Measurements from ENCODE around the gene AGAP1. TPM values are rescaled to one million over a fixed set of nuclear protein-coding genes. Genes with fewer than 3 reads are reported as not detected.
A peak's percentile ranks its signal among the peaks of the same experiment; 100 is the strongest.

AGAP1 gene
- total and polyA plus RNA-seq, 8 donors = 5.0 to 27.6 (median 17.4) TPM

- Histone ChIP-seq H3K27ac (no peak overlapping the region), H3K36me3 (no peaks in the 10 kb centered on the region), H3K9me3 (no peaks in the 10 kb centered on the region), H3K4me3 (no peak overlapping the region), H3K4me1 (no peaks in the 10 kb centered on the region), H3K27me3 (no peaks in the 10 kb centered on the region)
- DNase-seq (no peak), FAIRE-seq (no peak), ATAC-seq (no peak)
- 94 to 96% methylated on average over 4 of the region's 4 CpGs for WGBS, 2 donors
- intact Hi-C loops (cut with DNase I) = no loop called here
- no peak for TF ChIP-seq CTCF (IDR thresholded peaks at IDR 0.05)
Measured at GRCh38 chr2:235955664-235956063, 461.8 kb downstream of the AGAP1 start.

- intact Hi-C loops (cut with DNase I) = no loop called here
- TF ChIP-seq CTCF (IDR thresholded peaks at IDR 0.05) = no peak
- ATAC-seq (no peak), DNase-seq (peak in 1 of 6 donors; percentile 14), FAIRE-seq (no peak)
- H3K27ac ChIP-seq = no peak overlapping the region
- no peaks in the 10 kb centered on the region for H3K4me1 ChIP-seq
- H3K4me3 ChIP-seq = no peak overlapping the region
- 89 to 93% methylated on average over 8 of the region's 8 CpGs for WGBS, 2 donors
- H3K27me3 ChIP-seq = no peaks in the 10 kb centered on the region
- no peaks in the 10 kb centered on the region for H3K36me3 ChIP-seq
- H3K9me3 ChIP-seq = no peaks in the 10 kb centered on the region
Measured at GRCh38 chr2:235956281-235956970, 462.6 kb downstream of the AGAP1 start.

- ATAC-seq (no peak), DNase-seq (no peak), FAIRE-seq (no peak)
- H3K36me3 ChIP-seq = no peaks in the 10 kb centered on the region
- no peak overlapping the region for H3K4me3 ChIP-seq
- no peaks in the 10 kb centered on the region for H3K9me3 ChIP-seq
- no peaks in the 10 kb centered on the region for H3K4me1 ChIP-seq
- WGBS, 2 donors = 94 to 96% methylated on average over 9 of the region's 9 CpGs
- TF ChIP-seq CTCF (IDR thresholded peaks at IDR 0.05) = no peak
- H3K27ac ChIP-seq = no peak overlapping the region
- H3K27me3 ChIP-seq = no peaks in the 10 kb centered on the region
- intact Hi-C loops (cut with DNase I) = no loop called here
Measured at GRCh38 chr2:235957251-235957650, 463.4 kb downstream of the AGAP1 start.

- no peak for TF ChIP-seq CTCF (IDR thresholded peaks at IDR 0.05)
- no peaks in the 10 kb centered on the region for H3K9me3 ChIP-seq
- H3K4me1 ChIP-seq = no peaks in the 10 kb centered on the region
- FAIRE-seq (no peak), ATAC-seq (no peak), DNase-seq (peak in 1 of 6 donors; percentile 9)
- H3K4me3 ChIP-seq = no peak overlapping the region
- no peaks in the 10 kb centered on the region for H3K36me3 ChIP-seq
- H3K27me3 ChIP-seq = no peaks in the 10 kb centered on the region
- 88% methylated on average over 23 of the region's 23 CpGs for WGBS, 2 donors
- intact Hi-C loops (cut with DNase I) = no loop called here
- no peak overlapping the region for H3K27ac ChIP-seq
Measured at GRCh38 chr2:235958221-235958930, 464.5 kb downstream of the AGAP1 start.

- H3K27ac ChIP-seq = no peak overlapping the region
- H3K4me3 ChIP-seq = no peak overlapping the region
- intact Hi-C loops (cut with DNase I) = no loop called here
- FAIRE-seq (no peak), ATAC-seq (no peak), DNase-seq (peak in 1 of 6 donors; percentile 17)
- no peaks in the 10 kb centered on the region for H3K4me1 ChIP-seq
- WGBS, 2 donors = 90 to 94% methylated on average over 29 of the region's 29 CpGs
- no peaks in the 10 kb centered on the region for H3K36me3 ChIP-seq
- H3K27me3 ChIP-seq = no peaks in the 10 kb centered on the region
- no peaks in the 10 kb centered on the region for H3K9me3 ChIP-seq
- no peak for TF ChIP-seq CTCF (IDR thresholded peaks at IDR 0.05)
Measured at GRCh38 chr2:235958931-235959410, 465.1 kb downstream of the AGAP1 start.
